HG02759 (cell line): ENCODE results near the gene EPAS1.

Experiments used
- ATAC-seq: cut with Tn5 transposase; IDR thresholded peaks from one replicate; pipeline ENCODE4 v1.9.1; 2021; ENCODE audit warnings: mild to moderate bottlenecking, moderate library complexity; ENCODE audit not compliant: unreplicated experiment

The EPAS1 gene

GRCh38 chr2:46337208-46337994, 40.2 kb downstream of the EPAS1 start:
- ATAC-seq, result no peak

GRCh38 chr2:46338674-46339073, 41.5 kb downstream of the EPAS1 start:
- no peak for ATAC-seq

- no peak for ATAC-seq
Observed at GRCh38 chr2:46339200-46339599, 42.0 kb downstream of the EPAS1 start.

- ATAC-seq, result no peak
Observed at GRCh38 chr2:46339676-46340459, 42.7 kb downstream of the EPAS1 start.

- ATAC-seq, result no peak
Observed at GRCh38 chr2:46340740-46341420, 43.7 kb downstream of the EPAS1 start.

- no peak for ATAC-seq
Observed at GRCh38 chr2:46342566-46343315, 45.5 kb downstream of the EPAS1 start.

- ATAC-seq, result no peak
Observed at GRCh38 chr2:46344706-46345105, 47.5 kb downstream of the EPAS1 start.

- no peak for ATAC-seq
Observed at GRCh38 chr2:46345775-46346174, 48.6 kb downstream of the EPAS1 start.

- no peak for ATAC-seq
Observed at GRCh38 chr2:46346719-46347118, 49.5 kb downstream of the EPAS1 start.

GRCh38 chr2:46347648-46348280, 50.6 kb downstream of the EPAS1 start:
- no peak for ATAC-seq

GRCh38 chr2:46349115-46349547, 51.9 kb downstream of the EPAS1 start:
- ATAC-seq, result no peak

- no peak for ATAC-seq
Observed at GRCh38 chr2:46350029-46350689, 53.0 kb downstream of the EPAS1 start.

GRCh38 chr2:46351098-46351749, 54.0 kb downstream of the EPAS1 start:
- no peak for ATAC-seq

- no peak for ATAC-seq
Observed at GRCh38 chr2:46351750-46352138, 54.5 kb downstream of the EPAS1 start.

- ATAC-seq, result no peak
Observed at GRCh38 chr2:46352621-46353020, 55.4 kb downstream of the EPAS1 start.

GRCh38 chr2:46353509-46353908, 56.3 kb downstream of the EPAS1 start:
- no peak for ATAC-seq

GRCh38 chr2:46355756-46356155, 58.5 kb downstream of the EPAS1 start:
- ATAC-seq, result no peak

GRCh38 chr2:46356991-46357390, 59.8 kb downstream of the EPAS1 start:
- ATAC-seq, result no peak

- ATAC-seq, result no peak
Observed at GRCh38 chr2:46358713-46359112, 61.5 kb downstream of the EPAS1 start.
